ENCODE results near the gene BANK1. TPM values are rescaled to one million over a fixed set of nuclear protein-coding genes. Genes with fewer than 3 reads are reported as not detected.

The BANK1 gene
- total RNA-seq, 1 experiment from 2014 or later = 1.1 TPM

GRCh38 chr4:101835121-101835904 lies 44.8 kb downstream of the BANK1 start:
- DNase-seq = no peak
- Mint-ChIP-seq H3K27me3 (ENCODE audit: low read depth) (no peaks in the 10 kb centered on the region), H3K27ac (no peak overlapping the region; a peak in 1 of 7 replicates)

More at GRCh38 chr4:101835121-101835904, 44.8 kb downstream of the BANK1 start:
- Histone ChIP-seq H3K18ac (ENCODE audit: insufficient read length, low read depth, low read length) (no peak overlapping the region), H4K20me1 (ENCODE audit: control insufficient read depth, insufficient read depth, insufficient read length) (no peaks in the 10 kb centered on the region), H3K23ac (ENCODE audit: insufficient read length, low read depth, low read length) (no peak overlapping the region), H4K91ac (ENCODE audit: insufficient read length, low read depth, low read length) (no peak overlapping the region), H4K5ac (ENCODE audit: insufficient read length, low read depth, low read length) (no peak overlapping the region), H2BK120ac (ENCODE audit: low read depth, low read length, poor library complexity, severe bottlenecking) (no peak overlapping the region), H3K9me3 (ENCODE audit: control insufficient read depth, low read depth, low read length) (no peaks in the 10 kb centered on the region), H3K27ac (ENCODE audit: insufficient read length, low read depth, low read length) (no peak overlapping the region), H4K8ac (replicated peaks; ENCODE audit: insufficient read length, low read depth, low read length) (no peak overlapping the region), H3K4ac (ENCODE audit: low read depth, low read length) (no peak overlapping the region), H3T11ph (ENCODE audit: low read length) (no peak overlapping the region), H2BK20ac (ENCODE audit: low read depth, low read length, poor library complexity, severe bottlenecking) (no peak overlapping the region), H3K79me2 (ENCODE audit: insufficient read depth, low read length) (no peaks in the 10 kb centered on the region), H3K14ac (ENCODE audit: insufficient read depth, low read length) (no peak overlapping the region), H3K56ac (ENCODE audit: insufficient read length, low read depth, low read length) (no peak overlapping the region), H3K4me2 (ENCODE audit: insufficient read depth, insufficient read length, low read length) (no peak overlapping the region), H2AK5ac (ENCODE audit: insufficient read length, low read length) (no peak overlapping the region), H3K4me1 (ENCODE audit: insufficient read depth, low read length) (no peaks in the 10 kb centered on the region; the same call in 1 of the 2 replicates), H3K9ac (ENCODE audit: extremely low read depth, insufficient read length, low read length) (no peak overlapping the region), H2BK5ac (ENCODE audit: insufficient read length, low read length) (no peak overlapping the region), H2BK15ac (ENCODE audit: low read depth, low read length) (no peak overlapping the region), H3K23me2 (ENCODE audit: insufficient read length, low read depth, low read length, poor library complexity, severe bottlenecking) (no peaks in the 10 kb centered on the region), H2AFZ (ENCODE audit: low read length) (no peak overlapping the region), H2BK12ac (ENCODE audit: insufficient read length, low read depth, low read length) (no peak overlapping the region), H3K27me3 (ENCODE audit: insufficient read depth, low read length) (no peaks in the 10 kb centered on the region), H3K79me1 (ENCODE audit: insufficient read depth, low read depth, low read length, poor library complexity, severe bottlenecking) (no peaks in the 10 kb centered on the region)
- Mint-ChIP-seq H3K36me3 (ENCODE audit: insufficient read depth in 1 of 3, low read depth in 3 of 3) (no peaks in the 10 kb centered on the region), H3K4me1 (peaks cover 10 to 12% of the 10 kb centered on the region in 2 experiments), H3K4me3 (no peak overlapping the region), H3K9me3 (no peaks in the 10 kb centered on the region)
- WGBS (ENCODE audit: extremely low coverage, insufficient read length, low lambda C conversion rate) = no CpG with 5 or more reads among the region's 2 CpGs
- no peak for TF ChIP-seq CTCF (conservative IDR thresholded peaks at IDR 0.05)

Data from H9 (cell line).